AG08395 (cell line): ENCODE results near the gene ADSS1.

Experiments used
- DNase-seq: peaks from one replicate; pipeline ENCODE4 v3.0.0; 2012; ENCODE audit warnings: mixed read lengths, low spot score

ADSS1 gene

DNA sequence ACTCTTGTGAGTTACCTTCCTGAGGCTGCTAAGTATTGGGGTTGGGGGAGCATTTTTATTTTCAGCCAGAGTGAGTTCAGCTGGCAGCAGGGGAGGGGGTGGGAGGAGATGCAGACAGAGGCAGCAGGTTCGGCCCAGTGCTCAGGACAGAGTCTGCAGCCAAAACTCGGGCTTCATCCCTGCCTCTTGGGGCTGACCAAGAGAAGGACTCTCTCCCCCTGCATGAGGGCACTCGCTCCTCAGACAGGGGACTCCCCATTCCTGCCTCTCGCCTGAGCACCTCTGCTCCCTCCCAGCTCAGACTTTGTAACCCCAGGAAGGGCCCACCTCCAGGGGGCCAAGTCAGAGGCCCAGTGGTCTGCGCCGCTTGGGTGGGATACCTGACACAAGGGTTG is 72.7 kb downstream of the ADSS1 start:
- DNase-seq = no peak
